ENCODE results near the gene GLT1D1.

DNA sequence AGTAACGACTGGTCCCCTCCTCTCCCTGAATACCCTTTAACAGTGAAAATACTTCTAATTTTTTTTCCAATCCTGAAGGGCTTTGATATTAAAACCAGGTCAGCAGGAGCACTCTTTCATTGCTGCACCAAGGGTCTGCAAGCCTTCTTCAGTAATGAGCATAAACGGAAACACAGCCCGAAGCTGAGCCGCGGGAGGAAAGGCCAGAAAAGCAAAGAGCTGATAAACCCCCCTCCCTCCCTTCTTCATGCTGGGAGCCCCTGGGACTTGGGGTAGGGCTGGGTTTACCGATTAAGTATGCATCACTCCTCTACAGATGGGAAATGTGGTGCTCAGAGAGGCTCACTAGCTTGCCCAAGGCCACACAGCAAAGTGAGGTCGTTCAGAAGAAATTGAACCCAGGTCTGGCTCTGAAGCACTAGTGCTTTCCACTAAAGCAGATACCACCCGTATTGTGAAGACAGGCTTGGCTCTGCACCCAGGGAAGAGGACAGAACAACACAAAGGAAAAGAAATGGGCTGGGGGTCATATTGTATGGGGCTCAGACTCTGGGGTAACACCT is 128.8 kb downstream of the GLT1D1 start:
- TF ChIP-seq, protein P1, sequence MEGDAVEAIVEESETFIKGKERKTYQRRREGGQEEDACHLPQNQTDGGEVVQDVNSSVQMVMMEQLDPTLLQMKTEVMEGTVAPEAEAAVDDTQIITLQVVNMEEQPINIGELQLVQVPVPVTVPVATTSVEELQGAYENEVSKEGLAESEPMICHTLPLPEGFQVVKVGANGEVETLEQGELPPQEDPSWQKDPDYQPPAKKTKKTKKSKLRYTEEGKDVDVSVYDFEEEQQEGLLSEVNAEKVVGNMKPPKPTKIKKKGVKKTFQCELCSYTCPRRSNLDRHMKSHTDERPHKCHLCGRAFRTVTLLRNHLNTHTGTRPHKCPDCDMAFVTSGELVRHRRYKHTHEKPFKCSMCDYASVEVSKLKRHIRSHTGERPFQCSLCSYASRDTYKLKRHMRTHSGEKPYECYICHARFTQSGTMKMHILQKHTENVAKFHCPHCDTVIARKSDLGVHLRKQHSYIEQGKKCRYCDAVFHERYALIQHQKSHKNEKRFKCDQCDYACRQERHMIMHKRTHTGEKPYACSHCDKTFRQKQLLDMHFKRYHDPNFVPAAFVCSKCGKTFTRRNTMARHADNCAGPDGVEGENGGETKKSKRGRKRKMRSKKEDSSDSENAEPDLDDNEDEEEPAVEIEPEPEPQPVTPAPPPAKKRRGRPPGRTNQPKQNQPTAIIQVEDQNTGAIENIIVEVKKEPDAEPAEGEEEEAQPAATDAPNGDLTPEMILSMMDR (IDR thresholded peaks at IDR 0.05; ENCODE audit: borderline replicate concordance, extremely low read depth, low read length, poor library complexity, severe bottlenecking), result no peak
- no peak for TF ChIP-seq EZH2 (IDR thresholded peaks at IDR 0.05; ENCODE audit: borderline replicate concordance, low read depth, low read length, severe bottlenecking)

All from DND-41 (cell line).